ENCODE measurements around the gene IER5. TPM values are rescaled to one million over a fixed set of nuclear protein-coding genes. Genes with fewer than 3 reads are reported as not detected.
A peak's percentile ranks its signal among the peaks of the same experiment; 100 is the strongest.

Gene IER5
- total RNA-seq, 2 experiments from 2014 or later, result 27.9 to 28.9 TPM

DNA sequence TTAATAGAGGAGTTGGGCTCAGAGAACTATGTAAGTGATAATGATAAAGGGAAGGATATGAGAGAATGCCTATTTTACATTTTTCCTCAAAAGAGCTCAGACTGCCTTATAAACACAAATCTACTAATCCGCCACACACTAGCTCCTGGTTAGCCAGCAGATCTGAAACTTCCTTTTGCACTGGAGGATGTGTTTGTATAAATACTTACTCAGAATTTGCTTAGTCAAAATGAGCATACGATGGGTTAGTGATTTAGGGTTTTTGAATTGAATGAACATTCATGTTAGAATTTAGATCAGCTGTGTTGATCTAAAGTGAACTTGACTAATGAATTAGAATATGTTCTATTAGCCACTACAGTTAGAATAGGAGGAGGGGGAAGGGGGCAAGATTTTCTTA, 9.1 kb upstream of the IER5 start:
- H3K4me1 Mint-ChIP-seq (ENCODE audit: low read depth), result peaks cover 20% of the 10 kb centered on the region
- no peak overlapping the region for H3K4me3 Mint-ChIP-seq
- no peak overlapping the region for H3K27ac Mint-ChIP-seq
- H3K9me3 Mint-ChIP-seq, result no peaks in the 10 kb centered on the region
- POLR2A ChIA-PET, result interaction anchor here (0.6 to 2.3 kb wide), 7 partner anchors 12 to 80 kb away, joined by 3 to 20 read pairs (median 4); partner anchors contain the start of gene STX6
- intact Hi-C loops (cut with micrococcal nuclease), result loop anchor here (2.0 kb wide), 1 partner anchor 65 kb away; no protein-coding TSS in a partner anchor
- CTCF ChIA-PET, result interaction anchor here (0.5 to 3.8 kb wide), 7 partner anchors 11 to 577 kb away, joined by 3 to 29 read pairs (median 5); partner anchors contain the start of gene ACBD6
- H3K36me3 Mint-ChIP-seq, result no peaks in the 10 kb centered on the region
- no peak for DNase-seq
- H3K27me3 Mint-ChIP-seq, result peaks cover 19% of the 10 kb centered on the region

- Mint-ChIP-seq H3K4me1 (ENCODE audit: low read depth) (peaks cover 23% of the 10 kb centered on the region), H3K4me3 (no peak overlapping the region), H3K9me3 (no peaks in the 10 kb centered on the region), H3K27ac (no peak overlapping the region), H3K27me3 (peaks cover 19% of the 10 kb centered on the region), H3K36me3 (no peaks in the 10 kb centered on the region)
- intact Hi-C loops (cut with micrococcal nuclease), result loop anchor here (2.0 kb wide), 1 partner anchor 65 kb away; no protein-coding TSS in a partner anchor
- ChIA-PET POLR2A (interaction anchor here (0.7 to 2.3 kb wide), 4 partner anchors 11 to 57 kb away, joined by 3 to 20 read pairs (median 5); partner anchors contain the start of gene STX6), CTCF (interaction anchor here (0.5 to 3.8 kb wide), 7 partner anchors 10 to 602 kb away, joined by 3 to 29 read pairs (median 6); partner anchors contain the start of gene ACBD6)
- no peak for DNase-seq
Observed at GRCh38 chr1:181079920-181080319, 8.6 kb upstream of the IER5 start.

- DNase-seq, result no peak
- ChIA-PET CTCF (interaction anchor here (3.8 kb wide), 1 partner anchor 62 kb away, joined by 29 read pairs; no protein-coding TSS in a partner anchor), POLR2A (interaction anchor here (1.4 kb wide), 1 partner anchor 10 kb away, joined by 5 read pairs; no protein-coding TSS in a partner anchor)
- H3K27ac Mint-ChIP-seq, result no peak overlapping the region
- H3K27me3 Mint-ChIP-seq, result peaks cover 19% of the 10 kb centered on the region
- no peaks in the 10 kb centered on the region for H3K9me3 Mint-ChIP-seq
- intact Hi-C loops (cut with micrococcal nuclease), result no loop called here
- peaks cover 23% of the 10 kb centered on the region for H3K4me1 Mint-ChIP-seq (ENCODE audit: low read depth)
- H3K4me3 Mint-ChIP-seq, result no peak overlapping the region
- H3K36me3 Mint-ChIP-seq, result no peaks in the 10 kb centered on the region
Observed at GRCh38 chr1:181080556-181080955, 7.9 kb upstream of the IER5 start.

- intact Hi-C loops (cut with micrococcal nuclease), result no loop called here
- H3K27ac Mint-ChIP-seq, result no peak overlapping the region
- no peaks in the 10 kb centered on the region for H3K36me3 Mint-ChIP-seq
- peaks cover 12% of the 10 kb centered on the region for H3K27me3 Mint-ChIP-seq
- no peak overlapping the region for H3K4me3 Mint-ChIP-seq
- H3K4me1 Mint-ChIP-seq (ENCODE audit: low read depth), result peaks cover 23% of the 10 kb centered on the region
- no peak for DNase-seq
- ChIA-PET CTCF (interaction anchor here (3.8 kb wide), 1 partner anchor 61 kb away, joined by 29 read pairs; no protein-coding TSS in a partner anchor), POLR2A (interaction anchor here (1.4 kb wide), 1 partner anchor 9 kb away, joined by 5 read pairs; no protein-coding TSS in a partner anchor)
- H3K9me3 Mint-ChIP-seq, result no peaks in the 10 kb centered on the region
Observed at GRCh38 chr1:181081395-181081794, 7.1 kb upstream of the IER5 start.

DNA sequence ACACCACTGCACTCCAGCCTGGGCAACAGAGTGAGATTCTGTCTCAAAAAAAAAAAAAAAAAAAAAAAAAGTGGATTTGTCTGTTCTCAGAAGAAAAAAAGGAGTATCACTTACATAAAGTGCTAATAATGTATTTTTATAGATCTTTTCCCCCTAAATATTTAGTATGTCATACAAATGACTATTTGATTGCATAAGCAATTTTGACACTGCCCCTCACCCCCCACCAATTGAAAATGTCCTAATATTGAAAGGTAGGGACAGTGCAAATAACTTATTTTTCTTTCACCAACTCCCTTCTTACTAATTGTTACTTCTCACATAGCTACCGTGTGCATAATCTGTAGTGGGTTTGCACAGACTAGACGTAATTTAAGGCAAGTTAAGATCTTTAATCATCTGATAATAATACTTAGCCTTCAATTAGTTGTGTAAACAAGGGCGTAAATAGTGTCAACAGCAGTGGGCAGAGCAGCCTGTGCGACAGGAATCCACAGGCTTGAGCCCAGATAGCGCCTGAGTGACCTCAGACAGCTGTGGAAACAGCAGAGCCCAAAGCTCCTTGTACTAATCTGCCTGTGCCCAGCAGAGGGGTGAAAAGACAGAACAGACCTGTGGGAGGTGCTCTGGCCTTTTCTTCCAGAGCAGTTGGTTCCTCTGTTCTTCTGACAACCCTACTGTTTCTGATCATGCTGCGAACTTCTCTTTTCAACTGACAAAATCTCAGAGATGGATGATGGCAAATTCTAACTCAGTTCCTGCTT, 4.5 kb upstream of the IER5 start:
- Mint-ChIP-seq H3K36me3 (peaks cover 3% of the 10 kb centered on the region), H3K9me3 (no peaks in the 10 kb centered on the region), H3K4me1 (ENCODE audit: low read depth) (peaks cover 30% of the 10 kb centered on the region), H3K27me3 (peaks cover 5% of the 10 kb centered on the region), H3K4me3 (no peak overlapping the region), H3K27ac (peak overlapping the region; percentile 14)
- intact Hi-C loops (cut with micrococcal nuclease), result loop anchor here (1.0 to 2.0 kb wide), 4 partner anchors 15 to 82 kb away; no protein-coding TSS in a partner anchor
- POLR2A ChIA-PET, result interaction anchor here (1.2 kb wide), 1 partner anchor 58 kb away, joined by 6 read pairs; no protein-coding TSS in a partner anchor
- CTCF ChIA-PET, result interaction anchor here (0.6 to 2.6 kb wide), 14 partner anchors 17 to 221 kb away, joined by 3 to 52 read pairs (median 4); no protein-coding TSS in a partner anchor
- DNase-seq, result peak; percentile 71

DNA sequence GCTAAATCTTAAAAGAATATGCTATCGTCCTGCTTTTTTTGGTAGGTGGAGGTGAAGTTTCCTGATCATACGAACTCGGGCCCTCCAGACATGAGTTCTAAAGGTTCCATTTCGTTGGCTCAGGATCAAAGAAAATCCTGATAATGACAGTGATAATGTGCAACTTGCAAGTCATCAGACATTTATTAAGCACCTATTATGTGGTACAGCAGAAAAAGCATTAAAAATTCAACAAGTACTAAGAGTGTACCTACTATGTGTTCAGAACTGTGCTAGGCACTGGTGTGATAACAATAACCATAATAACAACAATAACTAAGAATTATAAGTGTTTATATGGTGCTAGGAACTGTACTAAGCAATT, 3.9 kb upstream of the IER5 start:
- POLR2A ChIA-PET, result interaction anchor here (1.2 kb wide), 1 partner anchor 57 kb away, joined by 6 read pairs; no protein-coding TSS in a partner anchor
- H3K4me3 Mint-ChIP-seq, result no peak overlapping the region
- CTCF ChIA-PET, result interaction anchor here (0.6 to 2.6 kb wide), 9 partner anchors 17 to 83 kb away, joined by 3 to 52 read pairs (median 6); no protein-coding TSS in a partner anchor

GRCh38 chr1:181086091-181086490, 2.4 kb upstream of the IER5 start:
- H3K4me3 Mint-ChIP-seq, result no peak overlapping the region
- POLR2A ChIA-PET, result interaction anchor here (0.7 to 1.2 kb wide), 2 partner anchors 10 to 56 kb away, joined by 3 to 4 read pairs; no protein-coding TSS in a partner anchor
- H3K27ac Mint-ChIP-seq, result no peak overlapping the region
- H3K27me3 Mint-ChIP-seq, result peaks cover 3% of the 10 kb centered on the region
- H3K4me1 Mint-ChIP-seq (ENCODE audit: low read depth), result peaks cover 21% of the 10 kb centered on the region
- peaks cover 18% of the 10 kb centered on the region for H3K36me3 Mint-ChIP-seq
- H3K9me3 Mint-ChIP-seq, result no peaks in the 10 kb centered on the region
- CTCF ChIA-PET, result interaction anchor here (1.2 to 3.5 kb wide), 2 partner anchors 56 to 64 kb away, joined by 3 to 42 read pairs; no protein-coding TSS in a partner anchor
- intact Hi-C loops (cut with micrococcal nuclease), result loop anchor here (5.0 kb wide), 3 partner anchors 311 to 1204 kb away; partner anchors contain the start of genes ACBD6 and TOR1AIP1
- no peak for DNase-seq

More for the DNA sequence above, 3.9 kb upstream of the IER5 start:
- H3K27me3 Mint-ChIP-seq, result peaks cover 5% of the 10 kb centered on the region
- H3K27ac Mint-ChIP-seq, result no peak overlapping the region
- peaks cover 5% of the 10 kb centered on the region for H3K36me3 Mint-ChIP-seq
- no peaks in the 10 kb centered on the region for H3K9me3 Mint-ChIP-seq
- intact Hi-C loops (cut with micrococcal nuclease), result loop anchor here (1.0 to 2.0 kb wide), 4 partner anchors 14 to 82 kb away; no protein-coding TSS in a partner anchor
- no peak for DNase-seq
- peaks cover 24% of the 10 kb centered on the region for H3K4me1 Mint-ChIP-seq (ENCODE audit: low read depth)

- Mint-ChIP-seq H3K4me1 (ENCODE audit: low read depth) (peaks cover 27% of the 10 kb centered on the region), H3K4me3 (no peak overlapping the region), H3K27ac (no peak overlapping the region), H3K36me3 (peaks cover 24% of the 10 kb centered on the region), H3K27me3 (peaks cover 2% of the 10 kb centered on the region), H3K9me3 (no peaks in the 10 kb centered on the region)
- intact Hi-C loops (cut with micrococcal nuclease), result loop anchor here (5.0 kb wide), 3 partner anchors 310 to 1205 kb away; partner anchors contain the start of genes ACBD6 and TOR1AIP1
- CTCF ChIA-PET, result interaction anchor here (3.5 kb wide), 1 partner anchor 55 kb away, joined by 42 read pairs; no protein-coding TSS in a partner anchor
- POLR2A ChIA-PET, result interaction anchor here (6.0 to 7.7 kb wide), 2 partner anchors 16 to 64 kb away, joined by 39 to 168 read pairs; partner anchors contain the start of gene STX6
- no peak for DNase-seq
Observed at GRCh38 chr1:181086926-181087325, 1.6 kb upstream of the IER5 start.

GRCh38 chr1:181087400-181087901, 1.0 kb upstream of the IER5 start:
- POLR2A ChIA-PET, result interaction anchor here (4.2 to 7.7 kb wide), 3 partner anchors 16 to 65 kb away, joined by 29 to 168 read pairs (median 39); partner anchors contain the start of genes MR1 and STX6
- DNase-seq, result peak; percentile 53
- Mint-ChIP-seq H3K4me1 (ENCODE audit: low read depth) (peaks cover 31% of the 10 kb centered on the region), H3K36me3 (peaks cover 27% of the 10 kb centered on the region), H3K27ac (peak overlapping the region; percentile 95), H3K4me3 (peak overlapping the region; percentile 97), H3K9me3 (no peaks in the 10 kb centered on the region), H3K27me3 (peaks cover 2% of the 10 kb centered on the region)
- intact Hi-C loops (cut with micrococcal nuclease), result loop anchor here (5.0 kb wide), 3 partner anchors 310 to 1205 kb away; partner anchors contain the start of genes ACBD6 and TOR1AIP1
- CTCF ChIA-PET, result interaction anchor here (1.0 to 3.5 kb wide), 2 partner anchors 55 to 79 kb away, joined by 3 to 42 read pairs; no protein-coding TSS in a partner anchor

GRCh38 chr1:181089017-181089675, 646 bp downstream of the IER5 start:
- POLR2A ChIA-PET, result interaction anchor here (1.0 to 7.7 kb wide), 12 partner anchors 7 to 135 kb away, joined by 3 to 168 read pairs (median 6); partner anchors contain the start of genes MR1 and STX6
- Mint-ChIP-seq H3K36me3 (peaks cover 37% of the 10 kb centered on the region), H3K27ac (peak overlapping the region; percentile 96), H3K4me3 (peak overlapping the region; percentile 97), H3K27me3 (peaks cover 2% of the 10 kb centered on the region), H3K9me3 (no peaks in the 10 kb centered on the region), H3K4me1 (ENCODE audit: low read depth) (peaks cover 39% of the 10 kb centered on the region)
- CTCF ChIA-PET, result interaction anchor here (0.6 to 19.3 kb wide), 5 partner anchors 10 to 59 kb away, joined by 3 to 229 read pairs (median 11); no protein-coding TSS in a partner anchor
- peak; percentile 51 for DNase-seq
- intact Hi-C loops (cut with micrococcal nuclease), result loop anchor here (5.0 kb wide), 3 partner anchors 308 to 1207 kb away; partner anchors contain the start of genes ACBD6 and TOR1AIP1
